Measurements from ENCODE around the gene CHST7. TPM values are rescaled to one million over a fixed set of nuclear protein-coding genes. Genes with fewer than 3 reads are reported as not detected.

Gene CHST7
- total and polyA plus RNA-seq, 2 experiments from 2014 or later = 5.6 to 7.8 TPM

- Histone ChIP-seq H3K4me2 (no peak overlapping the region), H3K79me2 (no peaks in the 10 kb centered on the region), H2AFZ (no peak overlapping the region), H3K9me3 (ENCODE audit: low read depth) (no peaks in the 10 kb centered on the region), H3K4me3 (no peak overlapping the region), H3K27me3 (peaks cover 3% of the 10 kb centered on the region), H3K9me2 (replicated peaks; ENCODE audit: insufficient read depth) (no peaks in the 10 kb centered on the region), H3K27ac (no peak overlapping the region), H4K20me1 (ENCODE audit: insufficient read depth, poor library complexity, severe bottlenecking) (no peaks in the 10 kb centered on the region), H3K36me3 (replicated peaks; ENCODE audit: insufficient read depth, low read depth) (no peaks in the 10 kb centered on the region), H3K4me1 (ENCODE audit: insufficient read depth) (no peaks in the 10 kb centered on the region)
- no peak for TF ChIP-seq CTCF (IDR thresholded peaks at IDR 0.05; ENCODE audit: poor library complexity)
- TF ChIP-seq EZH2phosphoT487 (IDR thresholded peaks at IDR 0.05; ENCODE audit: low read depth, severe bottlenecking, unreplicated experiment) = no peak
- no peak for TF ChIP-seq EZH2 (IDR thresholded peaks at IDR 0.05; ENCODE audit: borderline replicate concordance)
- 73% methylated on average over 7 of the region's 7 CpGs for WGBS (ENCODE audit: low lambda C conversion rate, missing lambda C conversion rate)
- DNase-seq (ENCODE audit: low spot score) = no peak
Observed at GRCh38 chrX:46577221-46578005, 3.8 kb downstream of the CHST7 start.

GRCh38 chrX:46579250-46579649, 5.7 kb downstream of the CHST7 start:
- H3K9me2 ChIP-seq (replicated peaks; ENCODE audit: insufficient read depth) = no peaks in the 10 kb centered on the region
- H3K79me2 ChIP-seq = no peaks in the 10 kb centered on the region
- no peak overlapping the region for H3K4me2 ChIP-seq
- no peak overlapping the region for H3K4me3 ChIP-seq
- H3K4me1 ChIP-seq (ENCODE audit: insufficient read depth) = no peaks in the 10 kb centered on the region
- H4K20me1 ChIP-seq (ENCODE audit: insufficient read depth, poor library complexity, severe bottlenecking) = no peaks in the 10 kb centered on the region
- H3K36me3 ChIP-seq (replicated peaks; ENCODE audit: insufficient read depth, low read depth) = no peaks in the 10 kb centered on the region
- WGBS (ENCODE audit: low lambda C conversion rate, missing lambda C conversion rate) = 92% methylated on average over 1 of the region's 1 CpG
- peaks cover 3% of the 10 kb centered on the region for H3K27me3 ChIP-seq
- no peak overlapping the region for H3K27ac ChIP-seq
- TF ChIP-seq EZH2 (IDR thresholded peaks at IDR 0.05; ENCODE audit: borderline replicate concordance) = no peak
- TF ChIP-seq EZH2phosphoT487 (IDR thresholded peaks at IDR 0.05; ENCODE audit: low read depth, severe bottlenecking, unreplicated experiment) = no peak
- TF ChIP-seq CTCF (IDR thresholded peaks at IDR 0.05; ENCODE audit: poor library complexity) = no peak
- no peaks in the 10 kb centered on the region for H3K9me3 ChIP-seq (ENCODE audit: low read depth)
- H2AFZ ChIP-seq = no peak overlapping the region
- DNase-seq (ENCODE audit: low spot score) = no peak

- 91% methylated on average over 6 of the region's 6 CpGs for WGBS (ENCODE audit: low lambda C conversion rate, missing lambda C conversion rate)
- H2AFZ ChIP-seq = no peak overlapping the region
- no peaks in the 10 kb centered on the region for H3K9me2 ChIP-seq (replicated peaks; ENCODE audit: insufficient read depth)
- no peaks in the 10 kb centered on the region for H3K36me3 ChIP-seq (replicated peaks; ENCODE audit: insufficient read depth, low read depth)
- DNase-seq (ENCODE audit: low spot score) = no peak
- H3K4me2 ChIP-seq = no peak overlapping the region
- no peak overlapping the region for H3K27ac ChIP-seq
- no peaks in the 10 kb centered on the region for H3K27me3 ChIP-seq
- H3K4me1 ChIP-seq (ENCODE audit: insufficient read depth) = no peaks in the 10 kb centered on the region
- no peaks in the 10 kb centered on the region for H3K79me2 ChIP-seq
- H3K4me3 ChIP-seq = no peak overlapping the region
- TF ChIP-seq EZH2 (IDR thresholded peaks at IDR 0.05; ENCODE audit: borderline replicate concordance) = no peak
- H4K20me1 ChIP-seq (ENCODE audit: insufficient read depth, poor library complexity, severe bottlenecking) = no peaks in the 10 kb centered on the region
- H3K9me3 ChIP-seq (ENCODE audit: low read depth) = no peaks in the 10 kb centered on the region
Observed at GRCh38 chrX:46580613-46581012, 7.0 kb downstream of the CHST7 start.

- Histone ChIP-seq H3K27ac (no peak overlapping the region), H3K79me2 (no peaks in the 10 kb centered on the region), H3K27me3 (no peaks in the 10 kb centered on the region), H3K4me2 (no peak overlapping the region), H4K20me1 (ENCODE audit: insufficient read depth, poor library complexity, severe bottlenecking) (no peaks in the 10 kb centered on the region), H3K36me3 (replicated peaks; ENCODE audit: insufficient read depth, low read depth) (no peaks in the 10 kb centered on the region), H2AFZ (no peak overlapping the region), H3K4me1 (ENCODE audit: insufficient read depth) (no peaks in the 10 kb centered on the region), H3K9me2 (replicated peaks; ENCODE audit: insufficient read depth) (no peaks in the 10 kb centered on the region), H3K4me3 (no peak overlapping the region), H3K9me3 (ENCODE audit: low read depth) (no peaks in the 10 kb centered on the region)
- 65% methylated on average over 3 of the region's 3 CpGs for WGBS (ENCODE audit: low lambda C conversion rate, missing lambda C conversion rate)
- no peak for TF ChIP-seq EZH2phosphoT487 (IDR thresholded peaks at IDR 0.05; ENCODE audit: low read depth, severe bottlenecking, unreplicated experiment)
- no peak for DNase-seq (ENCODE audit: low spot score)
Observed at GRCh38 chrX:46582325-46582724, 8.8 kb downstream of the CHST7 start.

Measured in hepatocyte (in vitro differentiated cells).